Liver (tissue), 9 donors: ENCODE data around the gene KRTAP10-3. TPM values are rescaled to one million over a fixed set of nuclear protein-coding genes. Genes with fewer than 3 reads are reported as not detected.

ENCODE experiments used
- DNase-seq: peaks from one replicate; pipeline ENCODE4 v3.0.0-alpha.2; 2017; ENCODE audit warnings: low spot score
- H3K27ac ChIP-seq, 2 donors: one replicate each; pipeline ENCODE4 v1.7.0; 2013; ENCODE audit warnings: inconsistent platforms in 2 of 2, low read length in 2 of 2, control low read depth in 1 of 2, low read depth in 1 of 2, mild to moderate bottlenecking in 1 of 2
- H3K27me3 ChIP-seq, 4 donors: one replicate each; pipeline versions ENCODE4 v1.6.1 to v1.7.0; 2013; ENCODE audit warnings: low read length in 3 of 4, inconsistent platforms in 1 of 4, mild to moderate bottlenecking in 1 of 4, moderate library complexity in 1 of 4; ENCODE audit not compliant: control insufficient read depth in 4 of 4, insufficient read depth in 4 of 4
- H3K36me3 ChIP-seq, 4 donors: one replicate each; pipeline versions ENCODE4 v1.6.1 to v1.7.0; 2013; ENCODE audit warnings: low read length in 3 of 4, mild to moderate bottlenecking in 3 of 4, low read depth in 1 of 4, moderate library complexity in 1 of 4; ENCODE audit not compliant: control insufficient read depth in 4 of 4, insufficient read depth in 3 of 4
- H3K4me1 ChIP-seq, 4 donors: one replicate each; pipeline versions ENCODE4 v1.6.1 to v1.7.0; 2013; ENCODE audit warnings: low read length in 3 of 4, mild to moderate bottlenecking in 3 of 4, moderate library complexity in 1 of 4; ENCODE audit not compliant: control insufficient read depth in 4 of 4, insufficient read depth in 4 of 4
- H3K4me3 ChIP-seq, 3 donors: one replicate each; pipeline versions ENCODE4 v1.6.1 to v1.7.0; 2013; ENCODE audit warnings: low read length in 3 of 3, control low read depth in 1 of 3, low read depth in 1 of 3, mild to moderate bottlenecking in 1 of 3
- H3K9ac ChIP-seq, 2 donors: one replicate each; pipeline ENCODE4 v1.7.0; 2013; ENCODE audit warnings: low read length in 2 of 2, mild to moderate bottlenecking in 2 of 2, moderate library complexity in 2 of 2, control low read depth in 1 of 2, low read depth in 1 of 2
- H3K9me3 ChIP-seq, 4 donors: one replicate each; pipeline versions ENCODE4 v1.6.1 to v1.7.0; 2013; ENCODE audit warnings: low read length in 3 of 4; ENCODE audit not compliant: control insufficient read depth in 4 of 4
- ATF3 ChIP-seq: IDR thresholded peaks from 2 replicates; pipeline ENCODE4 v1.6.1; 2016; ENCODE audit warnings: antibody characterized with exemption
- CTCF ChIP-seq: fragments of 150-350 bp; IDR thresholded peaks from 2 replicates; pipeline ENCODE4 v1.5.1; 2017; ENCODE audit warnings: improper control_type of control experiment, low read depth, low read length; ENCODE audit not compliant: missing input control
- EGR1 ChIP-seq, 2 donors: IDR thresholded peaks; 2 replicates each; pipeline ENCODE4 v1.6.1; 2016 to 2018; ENCODE audit warnings: antibody characterized with exemption in 2 of 2, low read depth in 2 of 2
- FOXA1 ChIP-seq: IDR thresholded peaks from 2 replicates; pipeline ENCODE4 v1.6.1; 2016; ENCODE audit warnings: antibody characterized with exemption
- FOXA2 ChIP-seq: IDR thresholded peaks from 2 replicates; pipeline ENCODE4 v1.6.1; 2016; ENCODE audit warnings: antibody characterized with exemption
- GABPA ChIP-seq, 2 donors: IDR thresholded peaks in 1 of 2; conservative IDR thresholded peaks in 1 of 2; 2 replicates each; pipeline ENCODE4 v1.6.1; 2016; ENCODE audit warnings: antibody characterized with exemption in 2 of 2, mild to moderate bottlenecking in 1 of 2, moderate library complexity in 1 of 2
- HNF4A ChIP-seq, 2 donors: conservative IDR thresholded peaks; 2 replicates each; pipeline ENCODE4 v1.6.1; 2016; ENCODE audit warnings: antibody characterized with exemption in 2 of 2, mild to moderate bottlenecking in 2 of 2
- HNF4G ChIP-seq: IDR thresholded peaks from 2 replicates; pipeline ENCODE4 v1.6.1; 2016; ENCODE audit warnings: antibody characterized with exemption
- JUND ChIP-seq, 2 donors: IDR thresholded peaks; 2 replicates each; pipeline ENCODE4 v1.6.1; 2016; ENCODE audit warnings: antibody characterized with exemption in 2 of 2
- NR2F2 ChIP-seq: IDR thresholded peaks from 2 replicates; pipeline ENCODE4 v1.6.1; 2016; ENCODE audit warnings: antibody characterized with exemption
- RAD21 ChIP-seq, 2 donors: IDR thresholded peaks; 2 replicates each; pipeline ENCODE4 v1.6.1; 2016; ENCODE audit warnings: antibody characterized with exemption in 2 of 2, mild to moderate bottlenecking in 2 of 2
- REST ChIP-seq: IDR thresholded peaks from 2 replicates; pipeline ENCODE4 v1.6.1; 2016; ENCODE audit warnings: antibody characterized with exemption, mild to moderate bottlenecking
- RXRA ChIP-seq, 2 donors: IDR thresholded peaks; 2 replicates each; pipeline ENCODE4 v1.6.1; 2017 to 2018; ENCODE audit warnings: antibody characterized with exemption in 2 of 2, mild to moderate bottlenecking in 1 of 2
- SP1 ChIP-seq: IDR thresholded peaks from 2 replicates; pipeline ENCODE4 v1.6.1; 2018; ENCODE audit warnings: antibody characterized with exemption, mild to moderate bottlenecking
- TAF1 ChIP-seq: conservative IDR thresholded peaks from 2 replicates; pipeline ENCODE4 v1.6.1; 2016; ENCODE audit warnings: antibody characterized with exemption, mild to moderate bottlenecking
- YY1 ChIP-seq: IDR thresholded peaks from 2 replicates; pipeline ENCODE4 v1.6.1; 2016; ENCODE audit warnings: antibody characterized with exemption, mild to moderate bottlenecking
- ZBTB33 ChIP-seq: IDR thresholded peaks from 2 replicates; pipeline ENCODE4 v1.6.1; 2016; ENCODE audit warnings: antibody characterized with exemption
- WGBS: extraction: QIAGEN DNeasy Blood & Tissue Kit; methylation state at CpG from one replicate; pipeline ENCODE4 v1.1.7; 2013; 5-methylcytosine and 5-hydroxymethylcytosine counted together
- polyA plus RNA-seq, 2 donors: library from polyadenylated mRNA; stranded (reverse) in 1 of 2; unstranded in 1 of 2; fragments of 200-250 nt in 1 of 2; fragments of >200 nt in 1 of 2; fragmentation: Nextera tagmentation in 1 of 2; extraction: Ambion mirVana in 1 of 2; gene quantifications; one replicate each; pipeline versions ENCODE4 v1.2.1 to v1.2.3, GENCODE V29; 2013 to 2015
- total RNA-seq, 2 donors: library from RNA; depleted of rRNA; stranded (reverse); fragments of >200 nt; gene quantifications; one replicate each; pipeline ENCODE4 v1.2.3, GENCODE V29; 2014
- donor health status: healthy.
- donor health status: healthy.
- donor health status: healthy.
- donor health status: healthy.
- donor health status: healthy.

The KRTAP10-3 gene
- total and polyA plus RNA-seq, 4 donors = not detected

- Histone ChIP-seq H3K4me1 (peaks cover 0 to 28% (median 12%) of the 10 kb centered on the region in 4 donors), H3K9ac (no peak overlapping the region), H3K36me3 (no peaks in the 10 kb centered on the region), H3K4me3 (no peak overlapping the region), H3K27ac (no peak overlapping the region), H3K9me3 (no peaks in the 10 kb centered on the region), H3K27me3 (no peaks in the 10 kb centered on the region)
- TF ChIP-seq RAD21 (IDR thresholded peaks at IDR 0.05) = no peak
- TF ChIP-seq HNF4G = no peak
- no peak for TF ChIP-seq HNF4A (conservative IDR thresholded peaks at IDR 0.05)
- no peak for TF ChIP-seq CTCF
- TF ChIP-seq TAF1 = no peak
- no peak for TF ChIP-seq GABPA (IDR thresholded peaks at IDR 0.05 in 1 of 2, conservative IDR thresholded peaks at IDR 0.05 in 1 of 2)
- TF ChIP-seq NR2F2 = no peak
- TF ChIP-seq REST = no peak
- TF ChIP-seq RXRA (IDR thresholded peaks at IDR 0.05) = no peak
- TF ChIP-seq JUND (IDR thresholded peaks at IDR 0.05) = no peak
- TF ChIP-seq ZBTB33 = no peak
- no peak for TF ChIP-seq FOXA1
- TF ChIP-seq YY1 = no peak
- no peak for TF ChIP-seq FOXA2
- TF ChIP-seq EGR1 (IDR thresholded peaks at IDR 0.05; ENCODE audit: low read depth in 2 of 2) = no peak
- no peak for TF ChIP-seq ATF3
- no peak for TF ChIP-seq SP1
- WGBS = 93% methylated on average over 7 of the region's 7 CpGs
- no peak for DNase-seq
Measured at GRCh38 chr21:44514218-44514520, 44.4 kb downstream of the KRTAP10-3 start.
